Breast epithelium (tissue), 4 donors: Measurements from ENCODE around the gene GLCE. TPM values are rescaled to one million over a fixed set of nuclear protein-coding genes. Genes with fewer than 3 reads are reported as not detected.

Experiments
- DNase-seq, 2 donors: peaks; one replicate each; pipeline ENCODE4 v3.0.0-alpha.2; 2019; ENCODE audit warnings: low spot score in 2 of 2
- H3K27ac ChIP-seq, 2 donors: fragments of 200-600 bp; sonication (generic) in 1 of 2; one replicate each; pipeline ENCODE4 v1.5.1; 2016 to 2019; ENCODE audit warnings: mild to moderate bottlenecking in 1 of 2
- H3K27me3 ChIP-seq, 2 donors: fragments of 200-600 bp; sonication (generic) in 1 of 2; one replicate each; pipeline versions ENCODE4 v1.5.1 to v1.6.0; 2017 to 2019; ENCODE audit warnings: control low read depth in 1 of 2, mild to moderate bottlenecking in 1 of 2
- H3K36me3 ChIP-seq: fragments of 200-600 bp; one replicate; pipeline ENCODE4 v1.5.1; 2019
- H3K4me1 ChIP-seq, 2 donors: fragments of 200-600 bp; sonication (generic); one replicate each; pipeline ENCODE4 v1.5.1; 2016 to 2019; ENCODE audit warnings: control low read depth in 1 of 2
- H3K4me3 ChIP-seq, 3 donors: fragments of 200-600 bp; sonication (generic); 1 replicate in 2 of 3; 2 replicates in 1 of 3; pipeline ENCODE4 v1.5.1; 2016 to 2019; ENCODE audit warnings: mild to moderate bottlenecking in 3 of 3, moderate library complexity in 2 of 3
- H3K9me3 ChIP-seq, 2 donors: fragments of 200-600 bp; sonication (generic) in 1 of 2; one replicate each; pipeline ENCODE4 v1.5.1; 2016 to 2019; ENCODE audit warnings: control low read depth in 1 of 2
- CTCF ChIP-seq, 3 donors: fragments of 450-650 bp; IDR thresholded peaks; one replicate each; pipeline ENCODE4 v1.5.1; 2016 to 2017; ENCODE audit warnings: antibody characterized with exemption in 3 of 3, mild to moderate bottlenecking in 3 of 3, moderate library complexity in 3 of 3
- POLR2A ChIP-seq: fragments of 450-650 bp; IDR thresholded peaks from one replicate; pipeline ENCODE4 v1.6.1; 2016; ENCODE audit warnings: antibody characterized with exemption, mild to moderate bottlenecking, moderate library complexity
- POLR2AphosphoS5 ChIP-seq, 3 donors: sonication (generic); formaldehyde crosslinking; IDR thresholded peaks; one replicate each; pipeline ENCODE4 v1.6.1; 2017; ENCODE audit warnings: antibody characterized with exemption in 3 of 3
- intact Hi-C: fragments of 100-400 bp; cut with DNase I; formaldehyde crosslinking; loops from one replicate; pipeline ENCODE4 v1.15.1; 2023; ENCODE audit warnings: low total_unique reads
- total RNA-seq, 3 donors: library from RNA; depleted of rRNA; stranded (reverse); fragments of >200 nt; gene quantifications; one replicate each; pipeline ENCODE4 v1.1.0, GENCODE V29; 2016

GLCE gene
- total RNA-seq, 3 donors from 2014 or later = 15.0 to 52.2 (median 28.8) TPM

- no peak for DNase-seq
- no peak overlapping the region for H3K27ac ChIP-seq
- H3K36me3 ChIP-seq = no peaks in the 10 kb centered on the region
- H3K4me1 ChIP-seq = no peaks in the 10 kb centered on the region
- H3K9me3 ChIP-seq = no peaks in the 10 kb centered on the region
- TF ChIP-seq CTCF (IDR thresholded peaks at IDR 0.05) (no peak), POLR2AphosphoS5 (IDR thresholded peaks at IDR 0.05) (no peak), POLR2A (no peak)
- intact Hi-C loops = no loop called here
- no peak overlapping the region for H3K4me3 ChIP-seq
- H3K27me3 ChIP-seq = no peaks in the 10 kb centered on the region
Measured at GRCh38 chr15:69311319-69311721, 150.9 kb downstream of the GLCE start.

DNA sequence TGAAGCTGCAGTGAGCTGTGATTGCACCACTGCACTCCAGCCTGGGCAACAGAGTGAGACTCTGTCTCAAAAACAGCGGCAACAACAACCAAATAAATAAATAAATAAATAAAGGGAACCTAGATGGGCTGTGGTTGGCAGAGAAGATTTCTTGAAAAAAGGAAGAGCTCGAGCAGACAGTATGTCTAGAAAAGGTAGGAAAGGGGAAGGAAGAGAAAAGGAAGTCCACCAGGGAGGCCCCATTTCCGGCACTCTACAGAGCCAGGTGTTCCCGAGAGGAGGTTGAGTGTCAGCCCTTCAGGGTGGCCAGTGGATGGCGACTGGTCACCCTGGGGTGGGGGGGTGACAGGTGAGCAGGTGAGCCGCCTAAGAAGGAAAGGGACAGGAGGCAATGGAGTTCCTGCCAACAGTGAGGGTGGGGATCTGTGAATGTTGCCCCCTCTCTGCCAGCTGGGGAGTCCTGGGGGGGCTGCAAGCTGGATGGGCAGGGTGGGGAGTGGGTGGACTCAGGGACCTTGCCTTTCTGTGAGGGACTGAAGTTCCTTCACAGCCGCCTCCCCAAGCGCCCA is 153.1 kb downstream of the GLCE start:
- Histone ChIP-seq H3K27ac (no peak overlapping the region), H3K27me3 (no peaks in the 10 kb centered on the region), H3K4me1 (no peaks in the 10 kb centered on the region), H3K9me3 (no peaks in the 10 kb centered on the region), H3K4me3 (no peak overlapping the region), H3K36me3 (no peaks in the 10 kb centered on the region)
- TF ChIP-seq CTCF (IDR thresholded peaks at IDR 0.05) (no peak), POLR2AphosphoS5 (IDR thresholded peaks at IDR 0.05) (no peak), POLR2A (no peak)
- no peak for DNase-seq
- intact Hi-C loops = no loop called here

DNA sequence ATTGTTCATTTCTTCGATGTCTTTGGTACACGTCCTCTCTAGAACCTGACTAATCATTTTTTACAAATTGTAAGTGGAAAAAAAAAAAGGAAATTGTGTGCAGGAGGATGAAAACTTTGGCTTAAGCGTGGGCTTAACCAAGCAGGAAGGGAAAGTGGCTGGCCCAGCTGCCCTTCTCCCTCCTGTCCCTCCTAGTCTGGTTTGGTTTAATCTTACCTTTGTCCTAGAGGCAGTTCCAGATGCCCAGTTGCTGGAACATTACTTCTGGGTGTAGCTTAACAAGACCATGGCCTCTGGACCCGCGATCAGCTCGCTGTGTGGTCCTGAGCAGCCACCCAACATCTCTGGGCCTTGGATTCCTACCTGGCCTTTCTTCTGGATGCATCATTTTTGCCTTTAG is 153.7 kb downstream of the GLCE start:
- H3K36me3 ChIP-seq = no peaks in the 10 kb centered on the region
- TF ChIP-seq POLR2AphosphoS5 (IDR thresholded peaks at IDR 0.05) (no peak), CTCF (IDR thresholded peaks at IDR 0.05) (no peak), POLR2A (no peak)
- H3K4me3 ChIP-seq = no peak overlapping the region
- no peak for DNase-seq
- no peak overlapping the region for H3K27ac ChIP-seq
- intact Hi-C loops = no loop called here
- H3K27me3 ChIP-seq = no peaks in the 10 kb centered on the region
- no peaks in the 10 kb centered on the region for H3K9me3 ChIP-seq
- H3K4me1 ChIP-seq = no peaks in the 10 kb centered on the region

- no peak for TF ChIP-seq POLR2AphosphoS5 (IDR thresholded peaks at IDR 0.05)
- no peak for TF ChIP-seq CTCF (IDR thresholded peaks at IDR 0.05)
- no peak for TF ChIP-seq POLR2A
- Histone ChIP-seq H3K36me3 (no peaks in the 10 kb centered on the region), H3K9me3 (no peaks in the 10 kb centered on the region), H3K4me3 (no peak overlapping the region), H3K4me1 (no peaks in the 10 kb centered on the region), H3K27me3 (no peaks in the 10 kb centered on the region), H3K27ac (no peak overlapping the region)
- DNase-seq = no peak
- intact Hi-C loops = loop anchor here (5.0 kb wide), 1 partner anchor 798 kb away; no protein-coding TSS in a partner anchor
Measured at GRCh38 chr15:69314736-69315135, 154.3 kb downstream of the GLCE start.

GRCh38 chr15:69315402-69316110 is 155.1 kb downstream of the GLCE start:
- no peaks in the 10 kb centered on the region for H3K36me3 ChIP-seq
- no peak for DNase-seq
- no peaks in the 10 kb centered on the region for H3K9me3 ChIP-seq
- H3K4me1 ChIP-seq = no peaks in the 10 kb centered on the region
- no peak overlapping the region for H3K4me3 ChIP-seq
- H3K27ac ChIP-seq = no peak overlapping the region
- H3K27me3 ChIP-seq = no peaks in the 10 kb centered on the region
- intact Hi-C loops = loop anchor here (5.0 kb wide), 1 partner anchor 797 kb away; no protein-coding TSS in a partner anchor
- no peak for TF ChIP-seq POLR2AphosphoS5 (IDR thresholded peaks at IDR 0.05)
